Upper lobe of left lung (tissue), 6 donors: ENCODE results near the gene GRHL1. TPM values are rescaled to one million over a fixed set of nuclear protein-coding genes. Genes with fewer than 3 reads are reported as not detected.

ENCODE experiments used
- ATAC-seq, 2 donors: fragments of 200-7000 bp; cut with Tn5 transposase; one replicate each; pipeline ENCODE4 v1.9.1; 2022; ENCODE audit warnings: mild to moderate bottlenecking in 2 of 2, moderate library complexity in 2 of 2; ENCODE audit not compliant: low FRiP score in 2 of 2
- DNase-seq, 2 donors: peaks; one replicate each; pipeline ENCODE4 v3.0.0-alpha.2; 2019 to 2020
- H3K27ac ChIP-seq, 4 donors: fragments of 200-600 bp; sonication (generic); one replicate each; pipeline ENCODE4 v1.5.1; 2016 to 2019
- H3K27me3 ChIP-seq, 4 donors: fragments of 200-600 bp; sonication (generic); one replicate each; pipeline ENCODE4 v1.5.1; 2017 to 2019
- H3K36me3 ChIP-seq, 4 donors: fragments of 200-600 bp; sonication (generic); one replicate each; pipeline ENCODE4 v1.5.1; 2016 to 2019
- H3K4me1 ChIP-seq, 4 donors: fragments of 200-600 bp; sonication (generic); one replicate each; pipeline ENCODE4 v1.5.1; 2018 to 2019
- H3K4me3 ChIP-seq, 4 donors: fragments of 200-600 bp; sonication (generic); one replicate each; pipeline ENCODE4 v1.5.1; 2017 to 2019; ENCODE audit warnings: mild to moderate bottlenecking in 2 of 4, moderate library complexity in 1 of 4
- H3K9me3 ChIP-seq, 4 donors: fragments of 200-600 bp; sonication (generic); one replicate each; pipeline ENCODE4 v1.5.1; 2018 to 2019
- CTCF ChIP-seq, 6 experiments: fragments of 450-650 bp in 4 of 6; fragments of 200-600 bp in 2 of 6; sonication (generic) in 2 of 6; IDR thresholded peaks; one replicate each; pipeline ENCODE4 v1.5.1; 2016 to 2019; ENCODE audit warnings: antibody characterized with exemption in 6 of 6
- EP300 ChIP-seq, 4 donors: sonication (generic); formaldehyde crosslinking; IDR thresholded peaks; one replicate each; pipeline ENCODE4 v1.5.1; 2017; ENCODE audit warnings: antibody characterized with exemption in 4 of 4, control low read depth in 2 of 4
- POLR2A ChIP-seq, 4 donors: fragments of 450-650 bp; IDR thresholded peaks; one replicate each; pipeline ENCODE4 v1.5.1; 2016 to 2017; ENCODE audit warnings: antibody characterized with exemption in 4 of 4, mild to moderate bottlenecking in 2 of 4
- POLR2AphosphoS5 ChIP-seq, 2 donors: sonication (generic); formaldehyde crosslinking; IDR thresholded peaks; one replicate each; pipeline ENCODE4 v1.5.1; 2017; ENCODE audit warnings: antibody characterized with exemption in 2 of 2
- WGBS, 2 donors: methylation state at CpG; one replicate each; pipeline ENCODE4 v1.1.5; 2017 to 2018; 5-methylcytosine and 5-hydroxymethylcytosine counted together
- total RNA-seq, 6 donors: library from RNA; depleted of rRNA in 4 of 6; stranded (reverse); fragments of >200 nt in 4 of 6; gene quantifications; one replicate each; pipeline versions ENCODE4 v1.1.0 to v1.2.1, GENCODE V29; 2016 to 2021
- donor health status: DM: no; HTN: no; CAD: no; lungs with moderate emphysema.
- donor health status: DM: no; HTN: yes; CAD: no; lungs with severe emphysema.

The GRHL1 gene
- total RNA-seq, 6 donors from 2014 or later, result 4.3 to 18.0 (median 10.1) TPM

GRCh38 chr2:9954136-9954535 is 2.6 kb downstream of the GRHL1 start:
- ATAC-seq (no peak), DNase-seq (no peak)
- peaks cover 0 to 5% (median 1%) of the 10 kb centered on the region in 4 donors for H3K27me3 ChIP-seq
- H3K36me3 ChIP-seq, result no peaks in the 10 kb centered on the region
- peaks cover 2 to 32% (median 11%) of the 10 kb centered on the region in 4 donors for H3K4me1 ChIP-seq
- no peak overlapping the region for H3K4me3 ChIP-seq
- TF ChIP-seq POLR2AphosphoS5 (IDR thresholded peaks at IDR 0.05), result no peak
- TF ChIP-seq POLR2A (IDR thresholded peaks at IDR 0.05), result no peak
- no peak for TF ChIP-seq CTCF (IDR thresholded peaks at IDR 0.05)
- no peak for TF ChIP-seq EP300 (IDR thresholded peaks at IDR 0.05)
- H3K27ac ChIP-seq, result peak overlapping the region in 1 of 4 donors; percentile 19
- 62 to 63% methylated on average over 3 of the region's 3 CpGs for WGBS, 2 donors
- H3K9me3 ChIP-seq, result no peaks in the 10 kb centered on the region

- DNase-seq, result no peak
- peaks cover 0 to 4% (median 0%) of the 10 kb centered on the region in 4 donors for H3K36me3 ChIP-seq
- H3K4me1 ChIP-seq, result peaks cover 0 to 4% (median 0%) of the 10 kb centered on the region in 4 donors
- TF ChIP-seq POLR2AphosphoS5 (IDR thresholded peaks at IDR 0.05), result no peak
- TF ChIP-seq CTCF (IDR thresholded peaks at IDR 0.05), result no peak
- no peak for TF ChIP-seq POLR2A (IDR thresholded peaks at IDR 0.05)
- no peak for TF ChIP-seq EP300 (IDR thresholded peaks at IDR 0.05)
- H3K4me3 ChIP-seq, result no peak overlapping the region
- no peak overlapping the region for H3K27ac ChIP-seq
- H3K27me3 ChIP-seq, result no peaks in the 10 kb centered on the region
- no peak for ATAC-seq
- WGBS, 2 donors, result 90 to 92% methylated on average over 8 of the region's 8 CpGs
- H3K9me3 ChIP-seq, result no peaks in the 10 kb centered on the region
Observed at GRCh38 chr2:9958057-9958456, 6.6 kb downstream of the GRHL1 start.

GRCh38 chr2:9959262-9959661 is 7.8 kb downstream of the GRHL1 start:
- WGBS, 2 donors, result 92 to 95% methylated on average over 3 of the region's 3 CpGs
- TF ChIP-seq POLR2AphosphoS5 (IDR thresholded peaks at IDR 0.05), result no peak
- no peak for TF ChIP-seq EP300 (IDR thresholded peaks at IDR 0.05)
- no peak for ATAC-seq
- Histone ChIP-seq H3K27me3 (no peaks in the 10 kb centered on the region), H3K4me3 (no peak overlapping the region), H3K9me3 (no peaks in the 10 kb centered on the region), H3K4me1 (no peaks in the 10 kb centered on the region), H3K27ac (no peak overlapping the region), H3K36me3 (peaks cover 0 to 4% (median 0%) of the 10 kb centered on the region in 4 donors)
- DNase-seq, result no peak

- TF ChIP-seq POLR2AphosphoS5 (IDR thresholded peaks at IDR 0.05) (no peak), POLR2A (IDR thresholded peaks at IDR 0.05) (no peak), EP300 (IDR thresholded peaks at IDR 0.05) (no peak), CTCF (IDR thresholded peaks at IDR 0.05) (no peak)
- no peaks in the 10 kb centered on the region for H3K9me3 ChIP-seq
- no peak for ATAC-seq
- DNase-seq, result no peak
- no peak overlapping the region for H3K27ac ChIP-seq
- peaks cover 0 to 4% (median 0%) of the 10 kb centered on the region in 4 donors for H3K36me3 ChIP-seq
- H3K4me3 ChIP-seq, result no peak overlapping the region
- H3K27me3 ChIP-seq, result no peaks in the 10 kb centered on the region
- no peaks in the 10 kb centered on the region for H3K4me1 ChIP-seq
- WGBS, 2 donors, result 67 to 77% methylated on average over 8 to 10 of the region's 10 CpGs
Observed at GRCh38 chr2:9961013-9961412, 9.5 kb downstream of the GRHL1 start.

GRCh38 chr2:9964334-9964980 is 13.0 kb downstream of the GRHL1 start:
- Histone ChIP-seq H3K36me3 (peaks cover 0 to 4% (median 0%) of the 10 kb centered on the region in 4 donors), H3K4me3 (no peak overlapping the region), H3K27me3 (no peaks in the 10 kb centered on the region), H3K9me3 (no peaks in the 10 kb centered on the region), H3K27ac (no peak overlapping the region), H3K4me1 (peaks cover 0 to 7% (median 2%) of the 10 kb centered on the region in 4 donors)
- ATAC-seq (no peak), DNase-seq (no peak)
- WGBS, 2 donors, result 86 to 88% methylated on average over 7 of the region's 7 CpGs
- no peak for TF ChIP-seq POLR2AphosphoS5 (IDR thresholded peaks at IDR 0.05)
